SIG-M5 (cell line): Measurements from ENCODE around the gene ESR2.
"Not testable (repeated sequence)": the region's sequence is repeated elsewhere in the genome, so short reads cannot be mapped to it uniquely, and the experiment has no call there.

Source experiments
- DNase-seq: peaks from one replicate; lab custom pipeline; 2025; lab: John Stamatoyannopoulos, UW

The ESR2 gene

DNA sequence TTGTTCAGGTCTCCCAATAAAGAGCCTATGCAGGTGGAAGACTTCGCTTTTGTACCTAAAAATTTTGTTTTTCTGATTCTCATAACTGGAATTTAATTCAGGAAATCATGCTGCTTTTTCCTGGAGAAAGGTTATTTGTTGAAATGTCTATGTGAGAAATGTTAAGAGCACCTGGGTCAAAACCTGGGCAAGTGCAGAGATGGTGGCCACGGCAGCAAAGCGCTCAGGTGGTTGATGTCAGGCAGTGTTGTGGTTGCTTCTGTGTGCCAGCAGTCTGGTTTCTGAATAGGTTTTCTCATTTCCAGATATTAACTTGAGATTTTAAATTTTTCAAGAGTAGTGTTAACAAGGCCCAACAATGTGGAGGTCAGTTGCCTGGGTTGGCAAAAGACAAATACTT is 96.2 kb downstream of the ESR2 start:
- no peak for DNase-seq

- no peak for DNase-seq
Observed at GRCh38 chr14:64196814-64197411, 97.3 kb downstream of the ESR2 start.

DNA sequence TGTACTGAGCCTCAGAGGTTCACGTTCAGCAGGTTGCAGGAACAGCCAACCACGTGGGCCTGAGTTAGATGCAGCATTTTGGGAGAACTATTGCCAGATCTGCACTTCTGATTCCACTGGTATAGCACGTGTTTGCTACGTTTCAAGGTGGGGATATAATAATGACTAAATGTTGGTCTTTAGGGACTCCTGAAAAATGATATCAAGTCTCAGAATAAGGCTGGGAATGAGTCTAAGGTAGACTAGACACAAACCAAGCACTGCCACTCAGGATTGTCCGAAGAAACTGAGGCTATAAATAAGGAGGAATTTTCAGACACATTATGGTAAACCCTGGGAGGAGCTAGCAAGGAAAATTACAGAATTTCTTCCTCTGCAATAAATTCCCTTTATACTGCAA is 98.1 kb downstream of the ESR2 start:
- no peak for DNase-seq

DNA sequence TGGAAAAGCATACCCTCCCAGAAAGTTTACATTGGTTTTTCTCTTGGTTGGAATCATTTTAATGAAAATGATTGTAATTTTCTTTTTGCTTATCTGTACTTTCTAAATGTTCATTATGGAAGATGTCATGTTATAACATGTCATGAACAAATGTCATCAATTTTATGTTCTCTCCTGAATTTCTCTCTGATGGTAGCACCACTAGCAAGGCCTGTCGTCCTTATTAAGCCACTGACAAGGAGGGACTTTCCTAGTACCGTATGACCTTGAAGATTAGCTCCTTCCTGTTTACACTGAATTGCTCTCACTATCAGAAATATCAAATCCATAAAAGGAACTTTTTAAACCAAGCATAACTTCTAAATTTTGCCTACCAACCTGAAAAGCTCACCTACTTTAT is 99.0 kb downstream of the ESR2 start:
- DNase-seq: no peak

DNA sequence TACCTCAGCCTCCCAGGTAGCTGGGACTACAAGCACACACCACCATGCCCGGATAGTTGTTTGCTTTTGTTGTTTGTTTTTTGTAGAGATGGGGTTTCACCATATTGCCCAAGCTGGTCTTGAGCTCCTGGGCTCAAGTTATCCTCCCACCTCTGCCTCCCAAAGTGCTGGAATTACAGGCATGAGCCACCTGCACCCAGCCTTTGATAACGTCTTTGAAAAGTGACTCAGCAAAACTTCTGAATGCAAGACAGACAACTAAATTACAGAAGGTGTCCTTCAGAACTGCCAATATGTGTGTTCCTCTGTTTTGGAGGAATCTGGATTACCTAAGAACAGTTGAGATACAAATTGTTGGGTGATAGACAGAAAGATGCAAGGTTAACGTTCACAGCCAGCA is 99.8 kb downstream of the ESR2 start:
- DNase-seq: no peak

DNA sequence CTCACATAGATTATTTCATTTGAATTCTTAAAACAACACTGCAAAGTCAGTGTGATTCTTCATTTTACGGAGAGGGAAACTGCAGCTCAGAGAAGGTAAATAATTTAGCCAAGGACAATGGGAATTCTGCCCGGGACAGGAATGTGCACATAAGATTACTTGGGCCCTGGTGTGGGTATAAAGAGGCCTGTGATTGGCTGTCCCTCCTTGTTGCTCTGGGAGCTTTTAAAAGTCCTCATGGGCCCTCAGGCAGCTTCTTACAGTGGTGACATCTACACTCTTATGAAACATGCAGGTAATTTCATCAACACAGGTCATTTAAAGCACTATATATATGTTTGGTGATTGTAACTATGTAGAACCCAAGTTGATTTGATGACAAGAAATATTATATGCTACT is 100.3 kb downstream of the ESR2 start:
- DNase-seq: no peak

GRCh38 chr14:64191756-64192155 is 102.4 kb downstream of the ESR2 start:
- no peak for DNase-seq

DNA sequence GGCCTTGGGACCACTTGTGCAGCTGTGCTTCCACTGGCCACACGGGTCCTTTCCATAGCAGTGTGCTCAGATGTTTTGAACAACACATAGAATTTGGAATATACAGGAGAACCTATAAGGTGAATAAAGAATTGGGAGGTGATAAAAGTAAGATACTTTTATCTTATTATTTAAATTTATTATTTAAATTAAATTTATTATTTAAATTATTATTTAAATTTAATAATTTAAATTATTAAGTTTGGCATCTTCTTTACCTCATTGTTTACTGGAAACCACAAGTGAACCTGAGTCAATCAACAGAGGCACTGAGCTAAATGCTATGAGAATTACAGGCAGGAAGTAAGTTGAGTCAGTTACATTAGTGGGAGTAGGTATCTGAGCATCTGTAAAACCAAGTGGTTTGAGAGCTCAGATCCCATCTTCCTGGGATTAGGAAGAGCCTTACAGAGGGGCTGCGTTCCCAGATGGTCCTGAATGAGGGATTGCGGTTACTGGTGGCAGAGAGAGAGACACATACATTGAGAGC is 103.1 kb downstream of the ESR2 start:
- no peak for DNase-seq

DNA sequence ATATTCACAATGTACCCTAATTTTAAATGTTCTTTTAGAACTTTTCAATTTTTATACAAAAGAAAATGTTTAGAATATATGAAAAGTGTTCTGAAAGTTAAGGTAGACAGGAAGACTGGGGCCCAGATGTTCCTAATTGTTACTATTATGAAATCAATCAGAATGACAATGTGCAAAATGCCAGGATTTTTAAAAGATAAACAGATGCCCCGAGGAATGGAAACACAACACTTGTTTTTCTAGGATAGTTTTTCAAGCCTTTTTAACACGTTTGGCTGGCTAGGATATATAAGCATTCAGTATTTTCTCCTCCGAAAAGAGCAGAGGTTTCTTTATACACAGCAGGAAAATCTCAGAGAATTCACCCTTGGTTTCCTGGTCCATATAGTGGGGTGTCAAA is 106.8 kb downstream of the ESR2 start:
- DNase-seq: no peak

DNA sequence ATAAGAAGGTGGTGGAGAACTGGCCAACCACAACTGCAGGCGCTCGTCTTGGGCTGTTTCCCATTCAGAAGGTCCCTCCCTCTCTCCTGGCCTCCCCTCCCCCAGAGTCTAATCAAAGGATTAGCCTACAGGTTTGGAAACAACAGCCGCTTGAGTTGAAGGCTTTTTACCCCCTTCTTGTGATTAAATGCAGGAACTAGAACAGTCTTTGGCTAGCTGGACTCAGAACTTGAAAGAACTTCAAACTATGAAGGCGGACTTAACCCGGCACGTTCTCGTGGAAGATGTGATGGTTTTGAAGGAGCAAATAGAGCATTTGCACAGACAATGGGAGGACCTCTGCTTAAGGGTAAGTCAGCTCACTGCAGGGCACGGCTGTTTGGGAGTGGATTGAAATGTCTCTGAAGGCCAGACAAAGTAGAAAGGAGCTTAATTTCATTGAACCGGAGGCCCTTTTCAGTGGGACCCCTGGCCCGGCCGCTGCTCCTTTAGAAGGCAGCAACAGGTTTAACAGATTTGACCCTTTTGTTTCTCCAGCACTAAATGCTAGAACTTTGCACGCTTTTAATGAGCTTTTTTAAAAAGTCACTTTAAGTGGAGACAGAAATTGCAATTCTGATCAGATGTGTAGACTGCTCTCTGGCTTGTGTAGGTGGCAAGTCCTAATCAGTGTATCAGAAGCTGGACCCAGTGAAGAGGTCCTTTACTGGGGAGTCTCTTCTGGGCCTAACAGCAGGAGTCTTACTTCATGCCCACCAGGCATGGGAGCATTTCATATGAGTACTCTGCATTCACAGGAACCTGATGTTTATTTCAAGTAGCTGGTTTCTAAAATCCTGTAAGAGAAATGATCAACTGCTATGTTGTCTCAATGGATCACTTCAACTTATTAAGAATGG is 107.7 kb downstream of the ESR2 start:
- DNase-seq: no peak

GRCh38 chr14:64185184-64185583 is 109.0 kb downstream of the ESR2 start:
- DNase-seq: no peak

DNA sequence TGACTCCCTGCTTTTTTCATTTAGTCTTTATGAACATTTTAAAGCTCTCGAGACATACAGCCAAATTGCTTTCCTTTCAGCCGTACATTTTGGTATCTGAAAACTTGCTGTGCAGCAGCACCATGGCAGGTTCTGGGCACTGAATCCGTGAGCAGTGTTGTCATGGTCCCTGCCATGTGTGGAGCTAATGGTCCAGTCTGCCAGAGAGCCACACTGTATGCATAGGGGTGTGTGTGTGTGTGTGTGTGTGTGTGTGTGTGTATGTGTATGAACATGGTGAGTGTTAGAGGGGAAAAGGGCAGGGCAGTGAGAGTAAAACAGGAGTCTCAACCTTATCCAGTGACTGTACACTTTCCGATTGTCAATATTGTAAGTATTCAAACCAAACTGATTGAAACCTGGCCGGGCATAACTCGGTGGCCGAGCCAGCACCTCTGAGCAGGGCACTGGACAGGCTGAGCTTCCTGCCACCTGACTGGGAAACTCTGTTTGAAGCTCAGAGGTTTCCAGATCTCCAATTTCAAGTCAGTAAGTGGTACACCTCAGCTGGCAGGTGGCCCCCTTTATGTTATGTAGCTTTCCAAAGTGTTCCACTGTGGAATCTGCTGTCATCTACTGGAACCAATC is 110.0 kb downstream of the ESR2 start:
- DNase-seq: no peak

DNA sequence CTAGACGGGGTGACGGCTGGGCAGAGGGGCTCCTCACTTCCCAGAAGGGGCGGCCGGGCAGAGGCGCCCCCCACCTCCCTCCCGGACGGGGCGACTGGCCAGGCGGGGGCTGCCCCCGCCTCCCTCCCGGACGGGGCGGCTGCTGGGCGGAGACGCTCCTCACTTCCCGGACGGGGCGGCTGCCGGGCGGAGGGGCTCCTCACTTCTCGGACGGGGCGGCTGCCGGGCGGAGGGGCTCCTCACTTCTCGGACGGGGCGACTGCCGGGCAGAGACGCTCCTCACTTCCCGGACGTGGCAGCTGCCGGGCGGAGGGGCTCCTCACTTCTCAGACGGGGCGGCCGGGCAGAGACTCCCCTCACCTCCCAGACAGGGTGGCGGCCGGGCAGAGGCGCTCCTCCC is 111.3 kb downstream of the ESR2 start:
- DNase-seq: not testable (repeated sequence)

GRCh38 chr14:64178814-64179213 is 115.4 kb downstream of the ESR2 start:
- no peak for DNase-seq

DNA sequence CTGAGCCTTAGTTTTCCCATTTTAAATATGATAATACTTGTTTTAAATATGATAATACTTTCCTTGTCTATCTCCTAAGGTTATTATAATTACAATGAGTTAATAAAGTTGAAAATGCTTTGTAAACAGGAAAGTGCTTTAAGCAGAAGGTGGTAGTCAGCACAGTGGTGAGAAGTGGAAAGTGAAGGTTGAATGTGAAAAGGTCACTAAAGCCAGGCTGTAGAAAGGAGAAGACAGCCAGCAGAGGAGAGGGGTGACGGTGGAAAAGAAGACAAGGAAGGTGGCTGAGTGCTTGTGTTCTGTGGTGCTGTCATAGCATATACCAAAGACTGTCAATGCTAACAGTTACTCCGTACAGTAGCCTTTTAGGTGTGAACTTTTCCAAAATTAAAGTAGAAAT is 117.8 kb downstream of the ESR2 start:
- DNase-seq: no peak

GRCh38 chr14:64174922-64175782 is 119.0 kb downstream of the ESR2 start:
- DNase-seq: no peak

GRCh38 chr14:64170181-64170580 is 124.0 kb downstream of the ESR2 start:
- DNase-seq: no peak

DNA sequence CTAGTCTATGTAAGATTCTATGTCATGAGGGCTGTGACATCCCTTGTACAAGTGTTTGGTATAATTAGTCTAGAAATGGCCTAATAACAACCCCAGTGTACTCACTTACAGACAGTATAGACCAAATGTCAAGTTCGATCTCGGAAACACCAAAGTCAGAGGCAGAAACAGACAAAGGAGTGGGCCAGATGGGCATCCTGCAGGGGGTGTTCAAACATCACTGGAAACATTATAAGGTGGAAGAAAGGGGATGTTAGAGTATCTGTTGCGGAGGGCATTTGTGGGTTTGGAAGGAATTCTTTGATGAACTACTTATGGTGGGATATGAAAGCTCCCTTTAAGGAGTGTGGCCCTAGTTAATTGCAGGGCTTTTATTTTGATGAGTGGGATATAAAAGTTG is 134.6 kb downstream of the ESR2 start:
- no peak for DNase-seq

- no peak for DNase-seq
Observed at GRCh38 chr14:64158608-64159007, 135.6 kb downstream of the ESR2 start.

DNA sequence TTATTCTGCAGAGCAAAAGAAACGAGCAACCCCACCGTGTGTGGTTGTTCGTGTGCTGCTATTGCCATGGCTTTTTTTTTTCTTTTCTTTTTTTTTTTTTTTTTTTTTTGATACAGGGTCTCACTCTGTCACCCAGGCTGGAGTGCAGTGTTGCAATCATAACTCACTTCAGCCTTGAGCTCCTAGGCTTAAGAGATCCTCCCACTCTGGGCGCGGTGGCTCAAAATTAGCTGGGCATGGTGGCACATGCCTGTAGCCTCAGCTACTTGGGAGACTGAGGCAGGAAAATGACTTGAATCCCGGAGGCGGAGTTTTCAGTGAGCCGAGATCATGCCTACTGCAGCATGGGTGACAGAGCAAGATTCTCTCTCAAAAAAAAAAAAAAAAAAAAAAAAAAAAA is 144.2 kb downstream of the ESR2 start:
- no peak for DNase-seq

DNA sequence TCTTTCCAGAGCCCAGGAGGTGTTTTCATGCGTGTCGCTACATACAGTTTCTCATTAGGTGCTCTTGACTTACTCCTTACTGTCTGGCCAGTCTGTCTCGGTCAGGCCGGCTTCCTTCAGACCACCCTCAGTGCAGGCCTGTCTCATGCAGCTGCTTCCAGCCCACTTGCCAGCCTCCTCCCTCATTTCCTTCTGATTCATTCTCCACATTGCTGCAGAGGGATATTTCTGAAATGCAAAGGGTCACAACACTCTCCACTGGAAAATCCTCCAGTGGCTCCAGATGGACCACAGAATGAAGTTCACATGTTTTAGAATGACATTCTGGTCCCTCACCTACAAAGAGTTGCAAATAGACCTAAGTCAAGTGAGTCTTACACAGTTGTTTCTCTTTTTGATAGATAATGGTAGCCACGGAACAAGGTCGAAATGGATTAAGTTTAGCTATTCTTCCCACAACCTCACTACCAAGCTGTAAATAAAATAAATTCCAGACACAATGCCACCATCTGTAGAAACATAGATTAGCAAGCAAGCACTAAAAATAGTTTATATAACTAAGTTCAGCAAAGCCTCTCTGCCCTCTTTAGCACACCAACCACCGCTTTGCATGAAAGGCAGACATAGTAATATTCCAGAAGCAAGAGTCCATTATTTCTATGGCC is 146.9 kb downstream of the ESR2 start:
- DNase-seq: no peak
